Measurements from ENCODE around the gene PLA2G6. TPM values are rescaled to one million over a fixed set of nuclear protein-coding genes. Genes with fewer than 3 reads are reported as not detected.
"Not testable (repeated sequence)": the region's sequence is repeated elsewhere in the genome, so short reads cannot be mapped to it uniquely, and the experiment has no call there.

The PLA2G6 gene
- total RNA-seq, 1 donor from 2014 or later = 76.4 TPM

GRCh38 chr22:38153821-38154562, 27.6 kb downstream of the PLA2G6 start:
- Mint-ChIP-seq H3K36me3 (ENCODE audit: insufficient read depth) (no peaks in the 10 kb centered on the region), H3K4me3 (ENCODE audit: low read depth) (no peak overlapping the region), H3K4me1 (ENCODE audit: low read depth) (peaks cover 2% of the 10 kb centered on the region), H3K9me3 (ENCODE audit: low read depth) (no peaks in the 10 kb centered on the region), H3K27ac (no peak overlapping the region), H3K27me3 (no peaks in the 10 kb centered on the region)
- DNase-seq (ENCODE audit: low spot score, unreplicated experiment) = no peak
- TF ChIP-seq CTCF (IDR thresholded peaks at IDR 0.05; ENCODE audit: unreplicated experiment) = no peak

- H3K4me1 Mint-ChIP-seq (ENCODE audit: low read depth) = peaks cover 3% of the 10 kb centered on the region
- no peak for TF ChIP-seq CTCF (IDR thresholded peaks at IDR 0.05; ENCODE audit: unreplicated experiment)
- no peak for DNase-seq (ENCODE audit: low spot score, unreplicated experiment)
- no peaks in the 10 kb centered on the region for H3K9me3 Mint-ChIP-seq (ENCODE audit: low read depth)
- no peak overlapping the region for H3K4me3 Mint-ChIP-seq (ENCODE audit: low read depth)
- no peaks in the 10 kb centered on the region for H3K27me3 Mint-ChIP-seq
- no peaks in the 10 kb centered on the region for H3K36me3 Mint-ChIP-seq (ENCODE audit: insufficient read depth)
- H3K27ac Mint-ChIP-seq = peak overlapping the region; percentile 53
These were observed 30.5 kb downstream of the PLA2G6 start for GRCh38 chr22:38151126-38151500.

GRCh38 chr22:38148245-38148644, 33.4 kb downstream of the PLA2G6 start:
- H3K27ac Mint-ChIP-seq = no peak overlapping the region
- peaks cover 3% of the 10 kb centered on the region for H3K36me3 Mint-ChIP-seq (ENCODE audit: insufficient read depth)
- DNase-seq (ENCODE audit: low spot score, unreplicated experiment) = no peak
- no peaks in the 10 kb centered on the region for H3K9me3 Mint-ChIP-seq (ENCODE audit: low read depth)
- H3K4me1 Mint-ChIP-seq (ENCODE audit: low read depth) = peaks cover 5% of the 10 kb centered on the region
- H3K27me3 Mint-ChIP-seq = no peaks in the 10 kb centered on the region
- H3K4me3 Mint-ChIP-seq (ENCODE audit: low read depth) = no peak overlapping the region
- no peak for TF ChIP-seq CTCF (IDR thresholded peaks at IDR 0.05; ENCODE audit: unreplicated experiment)

GRCh38 chr22:38146166-38146565, 35.5 kb downstream of the PLA2G6 start:
- H3K9me3 Mint-ChIP-seq (ENCODE audit: low read depth); DNase-seq (ENCODE audit: low spot score, unreplicated experiment); H3K27me3 Mint-ChIP-seq; H3K4me1 Mint-ChIP-seq (ENCODE audit: low read depth); H3K36me3 Mint-ChIP-seq (ENCODE audit: insufficient read depth); H3K27ac Mint-ChIP-seq; H3K4me3 Mint-ChIP-seq (ENCODE audit: low read depth): not testable (repeated sequence)

- H3K36me3 Mint-ChIP-seq (ENCODE audit: insufficient read depth) = peaks cover 3% of the 10 kb centered on the region
- no peak overlapping the region for H3K27ac Mint-ChIP-seq
- peaks cover 2% of the 10 kb centered on the region for H3K4me1 Mint-ChIP-seq (ENCODE audit: low read depth)
- no peak overlapping the region for H3K4me3 Mint-ChIP-seq (ENCODE audit: low read depth)
- TF ChIP-seq CTCF (IDR thresholded peaks at IDR 0.05; ENCODE audit: unreplicated experiment) = no peak
- no peaks in the 10 kb centered on the region for H3K9me3 Mint-ChIP-seq (ENCODE audit: low read depth)
- DNase-seq (ENCODE audit: low spot score, unreplicated experiment) = no peak
- H3K27me3 Mint-ChIP-seq = no peaks in the 10 kb centered on the region
These were observed 37.6 kb downstream of the PLA2G6 start for GRCh38 chr22:38144025-38144405.

- H3K4me3 Mint-ChIP-seq (ENCODE audit: low read depth) = no peak overlapping the region
- H3K4me1 Mint-ChIP-seq (ENCODE audit: low read depth) = peaks cover 2% of the 10 kb centered on the region
- H3K27me3 Mint-ChIP-seq = no peaks in the 10 kb centered on the region
- no peak for TF ChIP-seq CTCF (IDR thresholded peaks at IDR 0.05; ENCODE audit: unreplicated experiment)
- DNase-seq (ENCODE audit: low spot score, unreplicated experiment) = no peak
- H3K36me3 Mint-ChIP-seq (ENCODE audit: insufficient read depth) = peaks cover 3% of the 10 kb centered on the region
- H3K9me3 Mint-ChIP-seq (ENCODE audit: low read depth) = no peaks in the 10 kb centered on the region
- no peak overlapping the region for H3K27ac Mint-ChIP-seq
These were observed 39.0 kb downstream of the PLA2G6 start for GRCh38 chr22:38142606-38143005.

All from progenitor cell of endocrine pancreas (in vitro differentiated cells).